Suppressor macrophage (primary cell): ENCODE results near the gene GCN1.

Source experiments
- DNase-seq, 4 experiments: peaks; one replicate each; pipeline ENCODE4 v3.0.0-alpha.2; 2020 to 2022

Gene GCN1

DNA sequence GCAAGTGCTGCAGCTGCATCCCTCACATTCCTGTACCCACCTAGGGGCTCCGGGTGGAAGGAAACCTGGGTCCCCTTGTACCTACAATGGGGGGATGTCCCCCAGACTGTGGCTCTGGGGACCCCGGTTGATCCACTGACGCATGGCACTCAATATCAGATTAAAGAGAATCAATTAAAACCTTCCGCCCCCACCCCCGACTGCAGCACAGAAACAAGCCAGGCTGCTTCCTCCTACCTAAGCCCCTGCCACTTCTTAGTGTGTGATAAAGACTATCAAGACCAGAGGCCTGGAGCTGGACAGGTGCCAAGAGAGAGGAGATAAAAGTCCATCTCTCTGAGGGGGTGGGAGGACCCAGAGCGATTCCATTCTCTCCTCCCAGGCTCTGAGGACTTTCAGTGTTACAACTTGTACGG, 34.6 kb upstream of the GCN1 start:
- DNase-seq = no peak

DNA sequence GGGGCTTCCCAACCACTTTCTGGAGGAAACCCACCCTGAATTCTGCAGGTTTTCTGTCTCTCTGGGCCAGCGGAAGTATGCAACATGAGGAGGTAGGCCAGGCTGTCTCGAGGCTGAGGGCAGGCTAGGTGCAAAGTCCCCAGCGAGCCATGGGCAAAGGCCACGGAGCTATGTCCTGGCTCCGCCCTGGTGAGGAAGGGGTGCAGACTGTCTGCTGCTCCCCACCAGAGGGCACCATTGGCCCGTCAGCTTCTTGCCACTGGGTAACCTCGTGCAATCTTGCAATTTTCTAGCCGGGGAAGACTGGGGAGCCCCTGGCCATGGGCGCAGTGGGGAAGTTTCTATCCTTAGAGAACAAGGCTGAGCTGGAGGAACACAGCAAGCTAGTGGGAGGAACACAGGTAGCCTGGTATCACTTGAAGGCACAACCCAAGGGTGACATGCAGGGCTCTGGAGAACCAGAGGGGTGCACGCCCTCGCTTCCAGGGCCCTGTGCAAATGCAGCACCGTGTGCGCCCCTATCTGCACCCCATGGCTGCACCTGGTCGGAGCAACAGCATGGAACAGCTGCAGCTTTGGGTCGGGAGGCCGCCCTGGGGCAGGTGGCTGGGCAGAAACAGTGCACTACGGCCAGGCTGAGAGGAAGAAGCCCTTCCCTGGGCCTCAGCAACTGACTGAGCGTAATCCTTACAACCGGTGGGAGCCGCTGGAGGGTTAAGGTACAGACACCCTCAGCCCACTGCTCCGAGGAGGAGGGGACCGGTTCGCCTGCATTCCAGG, 34.0 kb upstream of the GCN1 start:
- peak; percentile 89 to 95 (median 92) for DNase-seq

DNA sequence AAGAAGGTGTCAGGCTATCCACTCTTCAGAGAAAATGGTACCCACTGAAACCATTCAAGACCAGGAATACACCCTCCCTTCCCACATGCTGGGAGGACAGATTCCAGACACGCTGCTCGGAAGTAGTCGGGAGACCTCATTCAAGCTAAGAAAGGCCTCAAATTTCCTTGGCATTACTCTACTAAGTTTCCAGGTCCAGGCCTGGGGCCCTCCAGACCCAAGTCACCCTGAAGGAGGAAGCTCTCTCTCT, 33.5 kb upstream of the GCN1 start:
- no peak for DNase-seq

DNA sequence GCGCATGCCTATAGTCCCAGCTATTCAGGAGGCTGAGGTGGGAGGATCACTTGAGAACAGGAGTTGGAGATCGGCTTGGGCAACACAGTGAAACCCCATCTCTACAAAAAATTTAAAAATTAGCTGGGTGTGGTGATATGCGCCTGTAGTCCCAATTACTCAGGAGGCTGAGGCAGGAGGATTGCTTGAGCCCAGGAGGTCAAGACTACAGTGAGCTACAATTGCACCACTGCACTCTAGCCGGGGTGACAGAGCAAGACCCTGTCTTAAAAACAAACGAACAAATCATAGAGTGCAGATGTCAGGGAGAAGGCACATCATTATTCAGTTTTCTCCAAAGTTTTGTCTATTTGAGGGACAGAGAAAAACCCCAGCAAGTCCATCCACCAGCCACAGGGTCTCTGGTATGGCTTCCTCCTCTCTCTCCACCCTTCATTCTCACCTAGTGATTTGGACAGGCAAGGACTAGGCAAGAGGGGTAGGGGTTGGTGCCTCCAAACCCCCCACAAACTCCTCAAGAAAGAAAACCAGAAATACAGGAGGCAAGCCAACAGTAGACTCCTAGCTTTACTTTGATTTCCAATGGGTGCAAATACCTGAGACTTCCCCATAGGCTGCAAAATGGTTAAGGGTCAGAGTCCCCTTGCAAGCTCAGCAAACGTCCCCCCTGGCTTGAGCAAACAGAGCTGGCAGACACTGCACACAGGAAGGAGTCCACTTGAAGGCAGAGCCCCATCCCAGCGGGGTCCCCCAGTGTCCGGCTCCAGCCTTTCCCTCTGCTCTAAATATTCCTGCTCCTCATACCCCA, 32.9 kb upstream of the GCN1 start:
- no peak for DNase-seq

DNA sequence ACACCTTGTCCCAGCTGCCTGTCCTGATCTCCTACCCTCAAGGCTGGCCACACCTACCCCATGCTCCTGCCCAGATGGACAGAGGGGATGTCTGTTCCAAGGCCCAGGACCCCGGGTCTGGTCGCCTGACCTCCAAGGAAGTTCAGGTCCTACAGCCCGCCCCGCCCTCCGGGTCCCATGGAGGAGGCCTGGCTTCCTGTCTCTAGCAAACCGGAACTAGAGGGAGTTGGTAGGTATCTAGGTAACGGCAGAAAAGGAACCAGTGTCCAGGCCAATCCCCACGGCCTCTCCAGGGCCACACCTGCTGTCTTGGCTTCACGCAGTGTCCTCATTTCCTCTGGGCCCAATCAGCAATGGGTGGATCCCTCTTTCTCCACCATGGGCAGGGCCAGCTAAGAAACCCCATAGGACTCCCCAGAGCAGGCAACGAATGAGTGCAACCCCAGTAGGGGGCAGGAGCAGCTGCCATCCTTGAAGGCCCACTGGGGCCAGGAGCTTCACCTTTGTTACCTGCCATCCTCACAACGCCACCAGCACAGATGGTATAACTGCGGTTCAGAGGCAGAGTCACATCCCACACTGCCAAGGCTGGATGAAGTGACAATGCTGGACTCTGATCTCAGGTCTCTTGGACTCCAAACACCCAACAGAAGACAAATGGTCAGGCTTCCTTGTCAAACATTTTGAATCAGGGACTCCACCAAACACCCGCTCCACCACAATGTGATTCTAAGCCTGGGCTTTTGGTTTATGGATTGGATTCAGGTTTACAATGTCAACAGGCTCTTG, 31.5 kb upstream of the GCN1 start:
- peak; percentile 47 to 76 (median 64) for DNase-seq

DNA sequence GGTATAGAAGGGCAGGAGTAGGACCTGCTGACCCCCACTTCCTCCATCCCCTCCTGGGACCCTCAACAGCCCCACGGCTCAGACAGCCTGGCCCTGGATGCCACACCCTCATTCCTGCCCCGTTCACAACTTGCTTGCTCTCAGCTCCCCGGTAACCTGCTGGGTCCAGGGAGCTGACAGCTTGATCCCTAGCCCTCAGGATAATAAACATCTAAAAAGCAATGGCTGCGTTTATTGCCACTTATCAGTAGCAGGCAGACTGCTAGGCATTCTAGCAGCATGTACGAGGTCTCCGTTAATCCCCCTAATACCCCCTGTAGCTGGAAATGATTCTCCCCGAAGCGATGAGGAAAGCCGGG, 30.7 kb upstream of the GCN1 start:
- DNase-seq = no peak

DNA sequence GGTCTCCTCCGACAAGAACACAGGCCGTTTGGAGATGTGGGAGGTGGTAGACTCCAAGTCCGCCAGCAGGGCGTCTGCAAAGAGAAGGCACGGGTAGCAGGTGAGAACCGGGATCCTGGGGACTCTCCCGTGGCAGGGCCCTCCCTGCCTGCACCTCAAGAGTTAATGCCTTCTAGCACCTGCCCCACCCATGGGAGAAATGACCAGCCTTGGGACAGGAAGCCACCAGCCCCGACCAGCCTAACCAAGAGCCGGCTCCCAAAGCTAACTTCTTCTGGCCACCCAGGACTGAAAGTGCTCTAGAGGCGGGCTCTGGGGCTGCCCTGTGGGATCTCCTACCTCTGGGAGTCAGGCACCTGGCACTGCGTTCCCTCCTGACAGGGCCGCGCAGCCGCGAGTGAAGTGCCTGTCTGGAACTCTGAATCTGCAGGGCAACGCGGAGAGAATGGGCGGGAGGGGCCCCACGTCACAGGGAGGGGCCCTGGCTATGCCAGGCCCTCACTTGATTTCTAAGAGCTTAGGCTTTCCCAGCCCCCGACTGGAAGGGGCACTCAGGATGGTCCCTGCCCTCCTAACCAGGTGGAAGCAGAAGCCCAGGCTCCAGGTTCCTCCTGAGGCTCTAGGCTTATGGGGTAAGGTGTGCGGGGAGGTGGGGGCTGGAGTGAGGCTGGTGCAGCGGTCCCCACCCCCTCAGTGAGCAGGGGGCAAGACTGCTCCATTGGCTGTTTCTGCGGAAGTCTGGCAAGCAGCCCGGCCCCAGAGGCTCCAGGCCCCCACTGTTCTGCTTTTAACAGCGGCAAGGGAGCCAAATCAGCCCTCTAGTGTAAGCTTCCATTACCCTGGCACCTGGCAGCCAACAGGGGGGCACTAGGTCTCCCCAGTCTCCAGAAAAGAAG, 30.0 kb upstream of the GCN1 start:
- DNase-seq = peak; percentile 51 to 72 (median 64)

DNA sequence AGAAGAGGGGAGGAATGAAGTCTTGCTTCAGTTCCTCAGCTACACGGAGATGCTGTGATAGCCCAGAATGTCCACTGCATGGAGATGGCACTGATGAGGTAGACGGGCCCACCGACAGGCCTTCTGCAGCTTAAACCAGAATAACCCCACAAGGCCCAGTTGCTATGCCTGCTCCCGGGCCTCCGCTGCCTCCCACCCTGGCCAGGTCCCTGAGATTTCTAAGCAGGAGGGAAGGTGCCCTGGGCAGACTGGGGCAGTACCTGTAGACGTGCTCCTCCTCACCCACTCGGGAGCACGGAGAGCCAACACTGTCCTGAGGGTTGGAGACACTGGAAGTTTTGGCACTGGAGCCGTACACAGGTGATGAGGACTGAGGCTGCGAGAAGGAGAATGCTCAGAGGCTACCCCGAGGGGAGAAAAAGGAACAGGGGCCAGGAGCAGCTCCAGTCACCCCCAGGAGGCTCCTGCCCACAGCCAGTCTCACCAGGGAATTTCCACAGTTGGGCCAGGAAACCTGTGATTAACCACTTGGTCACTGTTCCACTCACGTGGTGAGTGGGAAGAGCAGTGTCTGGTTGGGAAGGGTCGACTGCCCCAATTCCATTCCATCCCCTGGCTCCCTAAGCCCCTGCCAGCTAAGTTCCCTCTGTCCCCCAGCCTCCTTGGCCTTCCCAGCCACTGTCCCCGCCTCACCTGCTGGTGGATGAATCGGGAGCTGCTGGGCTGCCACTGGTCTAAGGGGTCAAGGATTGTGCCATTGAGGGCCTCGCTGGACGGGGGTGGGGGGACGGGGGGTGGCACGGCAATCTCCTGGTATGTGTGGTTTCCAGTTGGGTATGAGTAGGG, 29.2 kb upstream of the GCN1 start:
- peak in 2 of 4 experiments; percentile 14 to 30 for DNase-seq

DNA sequence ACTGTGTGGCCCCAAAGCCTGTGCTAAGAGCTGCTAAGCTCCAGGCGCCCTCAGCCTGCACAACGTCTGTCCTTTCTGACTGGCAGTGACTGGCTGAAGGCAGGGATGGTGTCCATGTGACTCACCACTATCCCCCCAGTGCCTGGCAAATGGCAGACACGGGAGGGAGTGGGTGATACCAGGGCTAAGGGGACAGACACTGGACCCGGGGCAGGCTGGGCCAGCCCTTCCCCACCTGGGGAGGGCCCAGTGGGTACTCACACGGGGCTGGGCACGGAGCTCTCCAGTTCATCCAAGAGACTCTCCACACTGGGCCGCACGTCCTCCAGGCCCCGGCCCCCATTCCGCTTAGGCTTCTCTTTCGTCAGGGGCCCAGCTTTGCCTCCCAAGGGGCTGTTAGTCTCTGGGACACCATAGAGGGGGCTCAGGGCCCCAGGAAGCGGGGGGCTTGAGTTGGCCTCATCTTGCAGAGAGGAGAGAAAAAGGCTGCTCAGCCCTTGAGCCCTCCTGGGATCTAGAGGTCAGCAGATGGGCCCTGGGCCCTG, 27.8 kb upstream of the GCN1 start:
- DNase-seq = no peak

DNA sequence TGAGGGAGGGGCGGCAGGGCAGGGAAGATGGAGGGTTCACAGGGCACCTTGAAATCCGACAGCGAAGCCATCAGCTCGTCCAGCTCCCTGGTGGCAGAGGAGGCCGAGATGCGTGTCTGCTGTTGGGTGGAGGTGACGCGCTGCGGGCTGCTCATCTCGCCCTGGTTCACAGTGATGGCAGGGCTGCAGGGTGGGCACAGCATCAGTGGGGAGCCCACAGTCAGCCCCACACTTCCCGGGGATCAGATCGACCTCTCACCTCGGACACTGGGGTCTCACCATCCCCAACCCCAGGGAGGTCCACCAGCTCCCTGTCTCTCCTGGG, 27.0 kb upstream of the GCN1 start:
- DNase-seq = no peak

DNA sequence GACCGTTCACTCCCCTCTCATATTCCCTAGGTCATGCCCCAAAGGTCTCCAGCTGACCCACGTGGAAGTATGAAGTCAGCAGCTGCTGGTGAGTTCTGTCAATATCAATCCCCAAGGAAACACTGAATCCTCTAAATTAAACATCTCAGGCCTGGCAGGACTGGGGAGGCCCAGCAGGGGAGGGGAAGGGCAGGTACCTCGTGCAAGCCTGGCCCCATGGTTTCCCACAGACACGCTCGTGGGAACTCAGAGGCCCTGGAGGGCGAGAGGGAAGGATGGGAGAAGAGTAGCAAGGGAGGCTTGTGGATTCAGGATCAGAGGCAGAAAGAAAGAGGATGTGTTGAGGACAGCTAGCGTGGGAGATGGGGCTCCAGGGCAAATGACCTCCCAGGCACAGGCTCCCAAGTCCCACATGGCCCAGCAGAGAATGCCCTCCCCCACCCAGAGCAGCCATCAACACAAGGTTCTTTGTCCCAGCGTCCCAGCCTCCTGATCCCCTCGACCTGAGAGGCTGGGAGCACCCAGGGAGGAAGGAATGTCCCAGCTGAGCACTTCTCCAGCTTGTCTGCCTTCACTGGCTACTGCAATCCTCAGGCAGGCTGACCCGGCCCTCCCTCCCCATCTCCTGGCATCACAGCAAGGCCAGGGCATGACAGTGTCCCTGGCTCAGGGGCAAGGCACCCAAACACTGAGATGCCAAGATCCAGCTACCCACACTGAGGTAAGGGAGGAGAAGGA, 26.5 kb upstream of the GCN1 start:
- DNase-seq = no peak

DNA sequence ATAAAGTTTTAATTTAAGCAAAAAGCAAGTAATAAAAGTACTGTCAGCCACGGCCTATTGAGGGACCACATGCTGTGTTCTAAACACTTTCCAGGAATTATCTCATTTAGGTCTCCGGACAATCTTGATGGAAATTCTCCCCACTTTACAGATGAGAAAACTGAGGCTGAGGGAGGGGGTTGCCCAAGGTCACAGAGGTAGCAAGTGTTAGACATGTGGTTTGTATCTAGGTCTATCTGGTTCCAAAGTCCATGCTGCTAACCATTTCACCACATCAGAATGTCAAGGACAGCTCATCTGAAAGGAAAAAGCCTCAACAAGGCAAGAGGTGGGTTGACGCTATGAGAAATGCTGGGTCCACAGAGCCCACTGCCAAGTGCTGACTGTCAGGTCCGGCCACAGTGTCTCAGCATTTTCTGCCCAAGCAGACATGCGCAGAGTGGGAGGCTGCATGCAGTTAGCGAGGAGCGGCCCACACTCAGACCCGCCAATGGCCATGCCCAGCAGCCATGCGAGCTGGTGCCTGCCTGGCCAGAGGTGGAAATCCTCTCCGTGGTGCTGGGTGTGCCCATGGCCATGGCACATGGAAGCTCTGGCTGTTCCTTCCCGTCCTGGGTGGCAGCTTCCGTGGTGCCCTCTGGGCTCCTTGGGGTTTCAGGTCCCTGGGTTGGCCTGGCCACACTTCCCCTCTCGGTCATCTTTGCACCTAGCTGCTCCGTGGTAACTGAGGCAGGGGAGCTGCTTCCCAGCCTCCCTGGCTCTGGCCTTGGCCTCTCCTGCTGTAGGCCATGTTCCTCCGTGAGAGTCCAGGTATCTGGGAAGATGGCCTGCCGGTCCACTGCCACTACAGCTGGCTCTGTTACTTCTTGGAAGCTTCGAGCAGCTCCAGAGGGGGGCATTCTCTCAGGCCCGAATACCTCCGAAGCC, 24.4 kb upstream of the GCN1 start:
- no peak for DNase-seq

DNA sequence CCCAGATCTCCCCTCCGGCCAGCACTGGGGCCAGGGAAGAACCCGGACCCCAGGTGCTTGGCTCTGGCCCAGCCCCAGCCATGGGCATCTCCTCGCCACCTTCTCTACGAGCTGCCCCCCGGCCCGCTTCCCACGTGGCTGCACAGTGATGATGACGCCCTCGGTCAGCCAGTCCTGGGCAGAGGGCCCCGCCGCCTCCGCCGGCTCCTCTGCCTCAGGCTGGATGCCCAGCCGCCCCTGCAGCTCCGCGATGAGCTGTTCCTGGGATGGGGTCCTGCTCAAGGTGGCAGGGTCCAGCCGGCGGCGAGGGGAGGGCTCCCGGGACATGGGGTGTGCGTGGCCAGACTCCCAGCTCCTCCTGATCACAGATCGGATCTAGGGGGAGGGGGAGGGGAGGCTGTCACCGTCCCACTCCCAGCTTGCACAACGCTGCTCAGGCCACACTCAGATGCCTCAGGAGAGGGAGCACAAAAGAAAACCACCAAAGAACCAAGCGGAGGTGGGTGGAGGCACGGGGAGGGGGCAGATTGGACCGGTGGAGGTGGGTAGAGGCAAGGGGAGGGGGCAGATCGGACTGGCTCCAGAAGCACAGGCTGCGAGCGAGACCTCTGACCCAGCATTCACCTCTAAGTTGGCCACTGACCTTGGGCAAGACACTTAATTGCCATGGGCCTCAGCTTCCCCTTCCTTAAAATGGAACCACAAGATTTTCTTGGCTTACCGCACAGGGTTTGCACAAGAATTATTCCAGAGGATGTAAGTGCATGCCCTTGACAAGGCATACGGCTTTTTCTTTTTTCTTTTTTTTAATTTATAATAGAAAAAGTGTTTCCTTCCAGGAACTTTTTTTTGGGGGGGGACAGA, 22.5 kb upstream of the GCN1 start:
- peak; percentile 23 to 54 (median 44) for DNase-seq

DNA sequence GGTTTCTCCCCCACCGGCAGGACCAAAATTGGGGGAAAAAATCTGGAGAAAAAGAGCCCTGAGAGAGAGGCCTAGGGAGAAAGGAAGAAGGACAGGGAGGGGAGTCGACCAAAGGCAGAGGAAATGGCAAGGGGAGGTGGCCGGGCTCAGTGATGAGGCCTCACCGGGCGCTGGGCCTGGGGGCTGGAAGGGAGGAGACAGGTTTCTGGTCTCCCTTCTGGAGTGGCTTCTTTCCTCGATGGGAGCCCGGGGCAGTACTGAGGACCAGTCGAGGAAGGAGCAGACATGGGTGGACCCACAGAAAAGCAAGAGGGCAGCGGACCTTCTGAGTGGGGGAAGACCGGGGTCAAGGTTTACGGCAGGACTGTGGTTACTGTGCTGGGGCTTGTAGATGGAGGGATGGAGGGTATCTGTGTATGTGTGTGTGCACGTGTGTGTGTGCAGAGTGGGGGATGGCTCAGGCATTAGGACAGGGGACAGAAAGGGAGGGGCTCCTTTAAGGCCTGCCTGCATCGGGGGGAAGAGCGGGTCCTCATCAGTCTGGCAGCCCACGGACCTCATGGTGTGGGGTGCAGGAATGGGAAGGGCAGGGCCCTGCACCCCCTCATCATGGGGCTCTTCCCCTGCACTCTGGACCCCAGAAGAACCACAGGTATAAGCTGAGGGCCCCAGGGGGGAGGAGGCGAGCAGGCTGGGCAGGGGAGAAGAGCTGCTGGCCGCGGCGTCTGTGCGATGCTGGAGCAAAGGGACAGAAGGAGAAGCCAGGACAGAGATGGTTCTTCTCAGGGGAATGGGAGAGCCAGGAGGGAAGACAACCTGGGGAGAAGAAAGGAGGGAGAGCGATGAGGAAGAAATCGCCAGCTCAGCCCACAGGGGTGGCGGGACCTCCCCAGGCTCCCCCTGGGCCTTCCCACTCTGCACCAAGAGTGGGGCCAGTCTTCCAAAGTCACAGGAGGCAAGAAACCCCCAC, 21.5 kb upstream of the GCN1 start:
- no peak for DNase-seq

DNA sequence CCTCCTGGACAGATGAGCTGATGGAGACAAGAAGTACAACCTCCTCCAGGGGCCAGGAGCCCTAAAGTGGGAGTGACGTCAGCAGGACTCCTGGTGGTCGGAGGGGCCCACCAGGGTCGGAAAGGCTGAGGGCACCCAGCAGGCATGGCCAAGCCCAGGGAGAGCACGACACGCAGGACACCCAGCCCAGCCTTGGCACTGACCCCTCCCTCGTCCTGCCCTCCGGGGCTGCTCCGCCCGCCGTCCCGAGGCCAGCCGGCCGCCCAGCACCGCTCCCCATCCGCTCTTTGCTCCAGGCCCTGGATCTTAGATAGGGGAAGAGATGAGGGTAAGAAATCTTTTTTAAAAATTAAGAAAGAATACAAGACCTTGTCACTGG, 20.8 kb upstream of the GCN1 start:
- no peak for DNase-seq

DNA sequence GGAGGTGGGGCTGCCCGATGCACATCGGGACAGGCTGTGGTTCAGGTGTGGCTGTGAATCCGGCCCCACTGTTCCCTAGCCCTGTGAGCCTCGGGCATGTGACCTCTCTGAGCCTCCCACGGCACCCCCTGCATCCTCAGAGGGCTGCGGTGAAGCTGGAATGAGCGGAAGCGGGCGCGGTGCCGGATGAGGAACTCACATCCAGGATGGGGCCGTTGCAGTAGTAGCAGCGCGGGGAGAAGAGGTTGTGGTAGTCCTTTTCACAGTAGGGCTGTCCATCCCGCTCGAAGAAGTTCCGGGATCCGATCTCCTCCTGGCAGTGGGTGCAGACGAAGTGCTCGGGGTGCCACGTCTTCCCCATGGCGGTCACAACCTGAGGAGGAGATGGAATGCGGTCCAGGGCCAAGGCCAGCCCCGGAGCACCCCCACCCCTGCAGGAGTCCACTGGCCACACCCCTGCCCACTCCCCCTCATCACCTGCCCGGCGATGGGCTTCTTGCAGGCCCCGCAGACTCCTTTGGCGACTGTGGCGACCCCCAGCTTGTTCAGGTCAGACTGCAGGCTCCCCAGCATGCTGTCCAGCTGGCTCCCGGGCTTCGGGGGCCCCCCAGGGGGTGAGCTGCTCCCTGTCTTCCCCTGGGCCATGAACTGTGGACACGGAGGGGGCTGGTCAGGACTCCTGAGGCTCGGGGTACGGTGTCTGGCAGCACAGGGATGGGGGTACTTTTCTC, 20.3 kb upstream of the GCN1 start:
- DNase-seq = no peak

DNA sequence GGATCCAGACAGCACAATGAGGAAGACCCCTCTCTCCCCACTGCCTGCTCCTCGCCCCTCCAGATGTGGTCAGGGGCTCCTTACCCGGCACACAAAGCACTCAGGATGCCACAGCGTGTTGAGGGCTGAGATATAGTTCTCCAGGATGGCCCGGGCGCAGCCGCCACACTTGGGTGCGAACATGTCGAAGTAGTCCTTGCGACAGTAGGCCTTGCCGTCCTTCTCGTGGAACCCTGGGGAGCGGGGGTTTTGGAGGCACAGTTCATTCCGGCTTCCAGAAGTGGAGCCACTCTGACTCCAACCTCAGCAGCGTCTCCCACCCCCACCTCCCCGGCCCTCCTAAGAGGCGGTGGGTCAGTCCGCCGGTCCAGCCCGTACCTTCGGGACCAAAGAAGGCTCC, 19.2 kb upstream of the GCN1 start:
- DNase-seq = no peak
